ENCODE results near the gene SRXN1. TPM values are rescaled to one million over a fixed set of nuclear protein-coding genes. Genes with fewer than 3 reads are reported as not detected.
A peak's percentile ranks its signal among the peaks of the same experiment; 100 is the strongest.

Gene SRXN1
- polyA plus RNA-seq, 5 donors: 5.9 to 8.0 (median 6.6) TPM

DNA sequence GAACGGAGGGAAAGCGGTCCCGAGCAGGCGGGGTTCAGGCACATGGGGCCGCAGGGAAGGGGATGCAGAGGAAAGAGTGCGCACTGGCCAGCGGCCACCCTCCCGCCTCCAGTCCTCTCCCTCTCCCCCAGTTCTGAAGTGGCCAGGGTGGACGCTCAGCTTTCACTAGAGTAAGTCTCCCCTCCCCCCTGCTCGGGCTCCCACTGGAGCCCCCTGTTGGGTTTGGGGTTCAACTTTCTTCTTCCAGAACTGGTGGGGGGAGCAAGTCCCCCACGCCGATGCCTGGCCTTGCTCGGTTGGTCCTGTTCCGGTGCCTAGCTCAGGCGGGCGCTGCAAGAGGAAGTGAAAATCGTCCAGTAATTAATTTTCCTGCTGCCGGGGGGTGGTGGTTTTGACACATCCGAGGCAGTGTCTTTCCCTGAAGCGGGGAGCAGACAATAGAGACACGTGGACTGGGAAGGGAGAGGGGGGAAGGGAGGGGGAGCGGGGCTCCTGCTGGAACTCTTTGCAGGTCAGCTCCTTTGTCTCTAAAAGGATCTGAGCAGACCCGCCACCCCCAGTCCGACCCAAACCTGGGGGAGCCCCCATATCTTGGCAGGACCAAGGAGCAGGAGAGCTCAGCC, 23.4 kb upstream of the SRXN1 start:
- DNase-seq: no peak

DNA sequence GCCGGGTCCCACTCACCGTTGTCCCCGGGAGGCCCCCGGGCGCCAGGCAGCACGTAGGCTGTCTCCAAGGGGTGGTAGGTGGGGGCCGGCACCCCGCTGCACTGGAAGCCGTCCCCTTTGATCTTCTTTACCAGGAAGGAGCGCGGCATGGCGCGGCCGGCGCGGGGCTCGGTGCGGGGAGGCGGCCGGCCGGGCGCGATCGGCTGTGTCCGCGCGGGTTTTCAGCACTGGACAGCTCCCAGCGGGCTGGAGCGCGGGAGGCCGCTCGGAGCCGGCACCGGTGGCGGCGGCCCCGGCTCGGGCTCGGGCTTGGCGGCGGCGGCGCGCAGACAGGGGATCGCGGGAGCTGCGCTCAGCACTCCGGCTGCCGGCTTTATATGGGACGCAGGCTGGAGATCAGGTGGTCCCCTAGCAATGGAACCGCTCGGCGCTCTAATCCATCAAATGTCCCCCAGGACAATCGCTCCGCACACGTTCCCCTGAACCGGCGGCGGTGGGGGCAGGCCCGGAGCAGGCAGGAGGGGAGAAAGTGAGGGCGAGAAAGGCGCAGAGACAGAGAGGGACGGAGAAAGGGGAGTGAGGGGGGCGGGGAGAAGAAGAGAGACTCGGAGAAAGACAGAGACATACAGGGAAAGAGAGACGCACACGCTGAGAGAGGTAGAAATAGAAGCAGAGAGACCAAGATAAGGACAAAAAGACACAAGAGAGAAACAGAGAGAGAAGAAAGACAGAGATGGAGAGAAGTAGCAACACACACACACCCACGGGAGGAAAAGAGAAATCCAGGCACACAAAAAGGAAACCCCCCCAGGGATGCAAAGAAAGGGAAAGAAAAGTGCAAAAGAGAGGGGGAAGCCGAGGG, 22.7 kb upstream of the SRXN1 start, which contains the start of gene SCRT2:
SCRT2 (minus strand) TSS at position 350 of the 862 bp plus-strand sequence; CDS start at position 149, 201 bp downstream.
- peak; percentile 81 to 82 for DNase-seq

DNA sequence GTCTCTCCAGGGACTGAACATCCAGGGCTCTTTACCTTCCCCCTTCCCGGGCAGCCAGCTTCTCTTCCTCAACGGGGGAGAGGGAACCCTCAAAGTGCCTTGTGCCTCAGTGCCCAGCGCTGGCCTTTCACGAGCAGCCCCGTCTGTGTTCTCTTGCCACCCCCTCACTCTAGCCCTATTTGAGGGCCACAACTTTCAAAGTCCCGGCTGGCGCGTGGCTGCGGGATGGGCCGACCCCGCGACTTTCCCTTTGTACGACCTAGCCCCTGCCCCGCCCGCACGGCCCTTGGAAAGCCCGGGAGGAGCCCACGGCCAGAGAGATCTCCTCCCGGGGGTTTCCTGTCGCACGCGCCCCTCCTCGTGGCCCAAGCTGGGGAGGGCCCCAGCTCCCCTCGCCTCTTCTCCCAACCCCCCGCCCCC, 22.0 kb upstream of the SRXN1 start:
- no peak for DNase-seq

DNA sequence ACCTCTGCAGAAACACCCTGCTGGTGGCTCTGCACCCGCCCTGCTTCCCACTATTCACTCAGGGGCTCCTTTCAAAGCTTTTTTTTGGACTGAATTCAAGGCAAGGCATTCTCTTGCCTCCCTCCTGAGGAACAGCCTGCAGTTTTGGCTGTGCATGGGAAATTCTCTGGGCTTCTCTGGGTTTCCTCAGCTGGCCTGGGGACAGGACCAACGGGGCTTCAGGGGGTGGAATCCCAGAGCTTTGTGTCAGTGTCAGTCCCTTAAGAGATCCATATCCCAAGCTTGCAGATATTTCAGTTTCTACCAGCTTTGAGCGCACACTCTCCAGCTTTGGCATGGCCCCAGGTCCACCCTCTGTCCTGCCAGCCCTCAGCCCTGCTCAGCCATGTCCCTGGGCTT, 20.6 kb upstream of the SRXN1 start:
- no peak for DNase-seq

DNA sequence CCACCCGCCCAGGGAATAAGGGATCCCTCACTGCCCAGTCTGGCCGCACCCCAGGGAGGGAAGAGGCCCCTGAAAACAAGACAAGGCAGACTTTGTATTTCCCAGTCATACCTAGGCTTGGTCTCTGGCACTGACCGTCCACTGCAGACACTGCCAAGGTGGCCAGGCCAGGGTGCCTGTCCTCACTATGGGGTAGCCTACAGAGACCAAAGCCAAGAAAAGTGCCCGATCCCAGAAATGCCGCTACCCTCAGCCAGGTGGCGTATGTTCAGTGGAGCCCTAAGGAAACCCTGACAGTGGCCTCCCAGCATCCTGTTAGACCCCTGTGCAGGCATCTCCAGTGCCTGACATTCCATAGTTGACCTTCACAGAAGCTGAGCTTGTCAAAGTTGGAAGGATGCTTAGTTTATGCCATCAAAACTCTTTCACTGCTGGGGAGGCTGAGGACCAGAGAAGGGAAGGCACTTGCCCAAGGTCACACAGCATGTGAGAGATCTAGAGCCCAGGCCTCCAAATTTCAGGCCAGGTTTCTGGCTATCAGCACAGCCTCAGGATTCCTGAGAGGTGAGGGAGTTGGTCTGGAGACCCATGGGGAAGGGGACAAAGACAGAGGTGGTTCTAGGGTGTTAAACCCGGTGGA, 20.1 kb upstream of the SRXN1 start:
- DNase-seq: no peak

DNA sequence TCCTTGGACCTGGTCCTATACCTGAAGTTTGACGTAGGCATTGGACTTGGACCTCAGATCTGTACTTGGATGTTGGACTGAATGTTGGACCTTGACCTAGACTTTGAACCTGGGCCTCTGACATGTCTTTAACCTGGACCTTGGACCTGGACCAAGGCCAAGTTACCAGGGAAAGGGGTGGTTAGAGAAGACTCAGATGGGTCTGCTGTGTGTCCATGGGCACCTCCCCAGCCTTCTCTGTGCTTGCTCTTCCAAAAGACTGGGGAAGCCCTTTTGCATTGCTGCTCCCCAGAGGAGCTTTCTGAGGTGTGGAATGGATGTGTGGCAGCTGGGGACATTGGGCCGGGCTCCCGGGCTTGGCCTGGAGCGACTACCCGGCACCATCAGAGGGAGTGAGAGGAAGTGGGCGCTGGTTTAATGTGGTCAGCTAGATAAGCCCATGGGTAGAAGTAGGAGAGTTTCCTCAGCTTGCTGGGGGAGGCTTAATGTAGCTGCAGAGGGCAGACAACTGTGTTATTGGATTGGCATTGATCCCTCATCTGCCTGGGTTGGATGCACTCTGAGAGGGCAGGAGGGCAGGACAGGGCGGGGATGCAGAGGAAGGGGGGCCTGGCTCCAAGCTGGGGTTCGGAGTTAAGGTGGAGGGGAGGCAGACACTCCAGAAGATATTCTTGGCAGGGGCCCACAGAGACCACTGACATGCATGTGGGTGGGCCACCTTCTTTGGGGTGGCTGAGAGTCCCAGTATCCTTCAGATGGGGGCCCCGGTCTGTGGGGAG, 18.4 kb upstream of the SRXN1 start:
- no peak for DNase-seq

DNA sequence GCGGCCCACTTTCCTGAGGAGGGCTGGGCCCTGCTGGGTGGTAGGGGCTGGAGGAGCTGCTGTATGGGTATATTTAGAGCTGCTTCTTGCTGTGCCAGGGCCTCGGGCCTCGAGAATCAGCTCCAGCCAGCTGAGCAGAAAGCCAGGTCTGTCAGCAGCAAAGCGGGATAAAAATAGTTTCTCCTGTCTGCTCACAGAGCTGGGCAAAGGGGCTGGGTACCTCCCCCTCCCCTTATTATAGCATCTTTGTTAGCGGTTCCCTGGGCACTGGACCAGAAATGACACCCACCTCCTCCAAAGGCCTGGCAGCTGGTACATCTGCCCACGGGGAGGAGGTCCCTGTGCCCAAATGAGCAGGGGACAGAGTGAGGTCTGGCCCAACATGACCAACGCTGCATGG, 16.6 kb upstream of the SRXN1 start:
- DNase-seq: no peak

DNA sequence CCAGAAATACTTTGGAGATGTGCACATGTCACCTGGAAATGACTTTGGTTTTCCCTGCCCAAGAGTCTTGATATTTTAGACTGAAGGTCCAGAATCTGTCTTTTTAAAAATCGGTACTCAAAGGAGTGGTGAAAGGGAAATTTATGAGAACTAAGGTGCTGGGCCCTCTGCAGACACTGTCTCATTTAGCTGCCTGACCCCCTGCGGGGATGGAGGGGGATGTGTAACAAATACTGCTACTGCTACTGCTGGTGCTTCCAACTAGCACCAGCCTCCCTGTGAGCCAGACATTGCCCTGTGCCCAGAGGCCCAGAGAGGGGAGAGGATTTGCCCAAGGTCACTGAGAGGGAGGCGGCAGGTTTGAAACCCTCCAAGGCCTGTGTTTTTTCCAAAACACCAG, 15.6 kb upstream of the SRXN1 start:
- no peak for DNase-seq

DNA sequence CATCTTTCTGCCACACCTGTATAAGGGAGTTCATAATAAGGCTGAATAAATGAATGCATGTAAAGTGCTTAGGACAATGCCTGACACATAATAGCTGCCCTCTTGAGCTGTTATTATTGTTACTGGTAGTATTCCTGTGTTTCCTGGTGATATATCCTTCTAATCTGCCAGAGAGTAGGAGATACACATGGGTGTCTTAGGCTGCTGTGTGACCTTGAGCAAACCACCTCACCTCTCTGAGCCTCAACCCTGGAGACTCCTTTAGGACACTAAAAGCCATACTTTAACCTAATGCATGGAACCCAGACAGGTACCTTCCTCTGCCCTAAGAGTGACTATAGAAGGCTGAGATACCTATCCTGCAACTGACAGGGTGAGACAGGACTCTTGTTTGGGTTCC, 15.1 kb upstream of the SRXN1 start:
- DNase-seq: no peak

DNA sequence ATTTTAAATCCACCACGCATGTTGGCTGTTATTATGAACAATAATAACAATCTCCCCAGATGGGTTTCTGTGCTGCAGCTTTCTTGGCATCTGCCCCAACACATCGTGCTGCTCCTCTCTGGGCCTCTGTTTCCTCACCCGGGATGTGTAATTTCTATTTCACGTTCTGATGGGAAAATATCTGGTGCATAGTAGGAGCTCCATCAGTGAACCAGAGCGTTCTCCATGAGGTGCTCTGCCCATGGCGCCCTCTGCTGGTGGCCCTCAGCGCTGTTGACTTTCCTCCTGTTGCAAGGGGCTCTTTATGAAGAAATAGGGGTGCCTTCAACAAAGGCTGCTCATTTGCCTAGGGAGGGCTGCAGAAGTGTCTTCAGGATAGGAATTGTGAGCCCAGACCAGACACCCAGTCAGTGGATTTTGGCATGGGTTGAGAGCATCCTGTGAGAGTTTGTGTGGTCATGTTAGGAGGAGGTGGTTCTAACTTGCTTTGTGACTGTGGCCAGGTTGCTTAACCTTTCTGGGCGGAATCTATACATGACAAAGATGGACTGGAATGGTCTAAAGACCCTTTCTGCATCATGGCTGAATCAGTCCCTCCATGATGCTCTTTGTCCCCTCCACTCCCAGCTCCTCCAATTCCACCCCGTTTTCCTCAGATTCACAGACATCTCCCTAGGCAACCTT, 14.5 kb upstream of the SRXN1 start:
- DNase-seq: no peak

DNA sequence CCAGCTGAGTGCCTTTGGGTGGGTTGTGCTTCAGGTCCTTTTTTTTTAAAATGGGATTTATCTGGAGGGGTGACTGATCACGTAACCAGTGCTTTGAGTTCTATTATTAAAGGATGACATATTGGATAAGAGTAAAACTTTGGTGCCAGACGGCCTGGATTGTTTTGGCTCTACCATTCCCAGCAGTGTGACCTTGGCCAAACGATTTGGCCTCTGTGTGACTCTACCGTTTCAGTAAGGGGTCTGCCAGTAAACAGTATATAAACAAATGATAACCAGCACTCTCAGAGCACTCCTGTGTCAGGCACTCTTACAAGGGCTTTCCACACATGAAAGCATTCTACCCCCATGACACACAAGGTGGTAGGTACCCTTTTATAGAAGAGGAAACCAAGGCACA, 13.9 kb upstream of the SRXN1 start:
- DNase-seq: no peak

DNA sequence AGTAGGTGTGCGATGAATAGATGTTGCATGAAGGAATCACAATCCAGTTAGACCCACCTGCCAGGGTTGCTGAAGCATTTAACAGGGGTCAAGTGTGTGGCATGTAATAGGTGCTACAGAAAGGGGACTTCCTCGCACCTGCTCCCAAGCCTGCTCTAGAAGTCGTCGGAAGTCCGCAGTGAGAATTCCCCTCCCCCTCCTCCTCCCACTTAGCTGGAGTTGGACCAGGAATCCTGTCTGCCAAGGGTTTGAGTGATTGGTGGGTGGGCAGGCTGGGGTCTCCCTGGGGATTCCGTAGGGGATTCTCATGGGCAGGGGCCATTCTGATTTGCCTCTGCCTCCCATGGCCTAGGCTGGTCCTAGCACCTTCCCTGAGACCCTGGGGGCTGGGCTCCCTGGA, 12.3 kb upstream of the SRXN1 start:
- DNase-seq: no peak

DNA sequence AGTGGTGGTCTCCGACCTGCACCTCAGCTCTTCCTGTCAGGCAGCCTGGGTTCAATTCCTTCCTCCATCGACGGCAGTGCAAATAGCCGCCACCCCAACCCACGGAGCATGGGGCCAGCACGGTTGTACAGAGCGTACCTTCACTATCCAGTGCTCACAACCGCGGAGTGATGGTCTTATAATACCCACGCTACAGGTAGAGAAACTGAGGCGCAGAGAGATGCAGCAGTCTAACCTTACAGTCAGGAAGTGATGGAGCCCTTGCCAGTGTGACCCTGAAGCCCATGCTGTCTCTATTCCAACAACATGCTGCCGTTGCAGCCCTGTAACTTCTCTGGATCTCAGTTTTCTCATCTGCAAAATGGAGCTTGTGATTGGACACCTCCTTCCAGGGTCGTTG, 11.6 kb upstream of the SRXN1 start:
- no peak for DNase-seq

DNA sequence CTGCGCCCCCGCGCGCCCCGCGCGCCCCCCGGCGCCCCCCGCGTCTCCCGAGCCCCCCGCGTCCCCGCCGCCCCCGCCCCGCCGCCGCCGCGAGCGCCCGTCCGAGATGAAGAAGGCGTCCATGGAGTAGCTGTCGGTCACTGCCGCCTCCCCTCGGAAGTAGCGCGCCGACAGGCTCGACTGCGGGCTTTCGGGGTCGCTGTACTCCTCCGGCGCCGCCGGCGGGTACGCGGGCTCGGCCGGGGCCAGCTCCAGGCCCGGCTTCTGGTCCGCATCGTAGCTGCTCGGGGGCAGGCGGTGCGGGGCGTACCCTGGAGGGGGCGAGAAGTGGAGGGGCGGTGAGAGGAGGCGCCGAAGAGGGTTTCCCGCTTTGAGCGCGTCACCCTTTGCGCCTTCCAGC, 11.2 kb upstream of the SRXN1 start:
- DNase-seq: no peak

DNA sequence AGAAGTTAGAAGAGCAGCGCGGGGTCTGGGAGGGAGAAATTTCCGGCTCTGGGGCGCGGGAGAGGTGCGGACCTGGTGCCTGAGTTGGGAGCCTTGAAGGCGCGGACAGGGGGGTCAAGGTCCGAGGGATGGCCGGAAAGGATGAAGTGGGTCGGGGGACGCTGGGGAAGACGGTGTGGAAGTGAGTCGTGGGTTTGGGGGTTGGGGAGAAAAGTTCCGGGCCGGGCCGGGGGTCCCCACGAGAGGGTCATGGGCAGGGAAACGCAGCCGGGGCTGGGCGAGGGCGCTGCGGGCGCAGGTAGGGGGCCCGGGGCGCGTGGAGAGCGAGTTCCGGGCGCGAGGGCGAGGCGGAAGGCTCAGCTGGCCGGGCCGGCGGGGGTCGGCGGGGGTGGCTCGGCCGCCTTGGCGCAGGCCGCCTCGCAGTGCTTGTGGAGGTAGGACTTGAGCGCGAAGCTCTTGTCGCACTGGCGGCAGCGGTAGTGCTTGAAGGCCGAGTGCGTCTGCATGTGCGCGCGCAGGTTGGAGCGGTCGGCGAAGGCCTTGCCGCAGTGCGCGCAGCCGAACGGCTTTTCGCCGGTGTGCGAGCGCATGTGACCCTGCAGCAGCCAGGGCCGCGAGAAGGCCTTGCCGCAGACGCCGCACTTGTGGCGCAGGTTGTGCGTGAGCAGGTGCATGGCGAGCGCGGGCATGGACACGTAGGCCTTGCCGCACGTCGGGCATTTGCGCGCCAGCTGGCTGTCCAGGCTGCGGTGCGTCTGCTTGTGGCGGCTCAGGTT, 10.5 kb upstream of the SRXN1 start:
- DNase-seq: no peak

DNA sequence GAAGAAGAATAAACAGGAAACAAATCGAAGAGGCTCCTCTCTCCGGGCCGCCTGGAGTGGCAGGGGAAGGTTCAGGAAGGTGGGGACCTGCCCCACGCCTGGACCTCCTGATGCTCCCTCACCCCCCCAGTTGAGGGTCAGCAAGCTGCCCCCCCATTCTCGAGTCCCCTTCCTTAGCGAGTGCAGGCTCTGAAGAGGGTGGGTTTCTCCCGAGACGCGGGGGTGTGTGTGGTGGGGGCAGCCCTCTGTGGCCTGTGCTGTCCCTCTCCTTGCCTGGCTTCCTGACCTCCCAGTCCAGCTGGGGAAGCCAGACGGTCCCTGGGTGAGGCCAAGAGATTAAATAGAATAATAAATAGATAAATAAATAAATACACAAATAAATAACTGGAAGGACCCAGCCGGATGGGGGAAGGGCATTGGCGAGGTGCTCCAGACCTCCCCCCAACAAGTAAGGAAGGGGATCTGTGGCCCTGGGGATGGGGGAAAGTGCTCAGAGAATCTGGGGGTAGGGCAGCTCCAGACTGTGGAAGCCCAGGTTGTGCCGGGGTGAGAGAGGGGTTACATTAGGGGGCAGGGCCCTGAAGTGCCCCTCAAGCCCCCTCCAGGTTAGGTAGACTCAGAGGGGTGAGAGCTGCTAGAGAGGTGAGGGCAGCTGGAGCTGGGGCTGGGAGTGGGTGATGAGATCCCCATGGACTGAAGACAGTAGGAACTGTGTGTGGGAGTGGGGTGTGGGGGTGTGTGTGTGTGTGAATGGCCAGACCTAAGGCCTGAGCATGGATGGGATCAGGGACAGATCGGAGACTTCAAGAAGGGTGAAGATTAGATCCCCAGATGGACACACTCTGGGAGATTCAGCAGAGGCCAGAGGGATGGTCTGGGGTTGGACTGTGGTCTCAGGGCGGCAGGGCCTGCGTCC, 9.5 kb upstream of the SRXN1 start:
- DNase-seq: no peak

DNA sequence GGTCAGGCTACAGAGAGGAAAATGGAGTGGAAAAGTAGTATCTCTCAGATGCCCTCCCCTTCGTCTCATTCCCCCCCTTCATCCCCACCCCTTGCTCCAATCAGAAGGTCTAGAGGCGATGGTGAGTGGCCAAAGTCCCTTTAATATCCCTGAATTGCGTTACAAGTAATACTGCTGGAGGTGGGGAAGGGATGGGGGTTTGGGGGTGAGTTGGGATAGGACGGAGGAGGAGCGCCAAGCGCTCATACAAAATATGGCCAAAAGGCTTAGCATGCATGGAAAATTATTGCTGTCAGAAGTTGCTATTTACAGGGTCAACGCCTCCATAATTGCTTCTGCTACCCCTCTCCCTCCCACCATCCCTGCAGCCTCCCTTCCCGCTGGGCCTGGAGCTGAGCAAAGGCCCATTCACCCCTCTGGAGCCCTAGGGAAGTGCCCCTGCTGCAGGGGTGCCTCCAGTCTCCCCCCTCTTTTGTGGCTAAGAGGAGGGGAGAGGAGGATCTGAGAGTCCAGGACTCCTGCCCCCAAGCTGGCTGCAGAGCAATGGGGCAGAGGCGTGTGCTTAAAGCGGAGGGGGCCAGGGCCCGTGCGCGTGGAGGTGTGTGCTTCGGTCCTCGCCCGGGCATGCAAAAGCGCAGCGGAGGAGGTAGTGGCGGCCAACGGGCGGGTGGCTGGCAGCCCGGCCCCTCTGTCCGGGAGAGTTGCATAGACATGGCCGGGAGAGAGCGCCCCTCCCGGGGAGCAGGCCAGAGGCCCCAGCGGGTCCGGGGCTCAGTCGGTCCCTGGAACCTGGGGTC, 8.7 kb upstream of the SRXN1 start:
- no peak for DNase-seq

DNA sequence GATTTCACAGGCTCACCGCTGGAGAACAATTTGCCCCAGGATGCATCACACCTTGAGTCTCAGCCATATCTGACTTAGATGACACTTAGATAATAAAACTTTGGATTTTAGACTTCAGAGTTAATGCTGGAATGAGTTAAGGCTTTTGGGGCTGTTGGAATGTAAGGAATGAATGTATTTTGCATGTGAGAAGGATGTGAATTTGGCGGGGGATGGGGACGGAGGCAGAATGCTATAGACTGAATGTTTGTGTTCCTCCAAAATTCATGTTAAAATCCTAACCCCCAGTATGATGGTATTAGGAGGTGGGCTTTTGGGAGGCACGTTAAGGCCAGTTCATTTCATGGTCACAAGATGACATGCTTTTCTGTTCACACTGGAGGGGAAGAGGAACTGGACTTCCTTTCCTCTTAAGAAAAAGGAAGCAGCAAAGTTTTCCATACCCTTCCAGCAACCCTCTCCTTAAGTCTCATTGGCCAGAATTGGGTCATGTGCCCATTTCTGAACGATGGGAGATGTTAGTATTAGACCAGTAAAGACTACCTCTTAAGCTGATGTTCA, 5.8 kb upstream of the SRXN1 start:
- DNase-seq: no peak
